Endothelial cell of umbilical vein (primary cell): ENCODE measurements around the gene SCGB1A1.

ENCODE experiments used
- MYC ChIP-seq: IDR thresholded peaks from one replicate; pipeline ENCODE4 v1.6.1; 2011; ENCODE audit warnings: mild to moderate bottlenecking, low read depth, low read length
- POLR2A ChIP-seq: IDR thresholded peaks from 2 replicates; pipeline ENCODE4 v1.6.1; 2012; ENCODE audit warnings: low read depth, mild to moderate bottlenecking, control low read depth, low read length
- TF ChIP-seq, protein P1 (sequence below), 2 donors: IDR thresholded peaks; 1 replicate in 1 of 2; 2 replicates in 1 of 2; pipeline ENCODE4 v1.5.1; 2011; ENCODE audit warnings: low read length in 2 of 2, mild to moderate bottlenecking in 2 of 2, moderate library complexity in 2 of 2, control low read depth in 1 of 2, inconsistent platforms in 1 of 2, low read depth in 1 of 2; ENCODE audit not compliant: insufficient read depth in 1 of 2; ENCODE audit errors: extremely low read depth in 1 of 2

DNA sequence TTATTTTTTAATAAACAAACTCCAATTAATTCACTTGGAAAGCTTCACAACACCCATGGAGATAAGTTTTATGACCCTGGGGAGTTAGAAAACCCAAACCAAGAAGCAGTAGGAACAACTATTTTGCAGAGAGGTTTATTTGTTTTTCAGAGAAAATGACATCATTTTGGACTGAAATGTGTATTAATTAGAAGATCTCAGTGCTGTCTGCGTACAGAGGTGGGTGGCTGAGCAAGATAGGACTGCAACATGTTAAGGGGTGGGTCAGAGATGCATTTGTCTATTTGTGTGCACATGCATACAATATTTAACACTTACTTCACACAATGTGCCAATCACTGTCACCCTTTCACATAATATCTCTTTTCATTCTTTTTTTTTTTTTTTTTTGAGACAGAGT, 1.1 kb downstream of the SCGB1A1 start:
- TF ChIP-seq, protein P1, sequence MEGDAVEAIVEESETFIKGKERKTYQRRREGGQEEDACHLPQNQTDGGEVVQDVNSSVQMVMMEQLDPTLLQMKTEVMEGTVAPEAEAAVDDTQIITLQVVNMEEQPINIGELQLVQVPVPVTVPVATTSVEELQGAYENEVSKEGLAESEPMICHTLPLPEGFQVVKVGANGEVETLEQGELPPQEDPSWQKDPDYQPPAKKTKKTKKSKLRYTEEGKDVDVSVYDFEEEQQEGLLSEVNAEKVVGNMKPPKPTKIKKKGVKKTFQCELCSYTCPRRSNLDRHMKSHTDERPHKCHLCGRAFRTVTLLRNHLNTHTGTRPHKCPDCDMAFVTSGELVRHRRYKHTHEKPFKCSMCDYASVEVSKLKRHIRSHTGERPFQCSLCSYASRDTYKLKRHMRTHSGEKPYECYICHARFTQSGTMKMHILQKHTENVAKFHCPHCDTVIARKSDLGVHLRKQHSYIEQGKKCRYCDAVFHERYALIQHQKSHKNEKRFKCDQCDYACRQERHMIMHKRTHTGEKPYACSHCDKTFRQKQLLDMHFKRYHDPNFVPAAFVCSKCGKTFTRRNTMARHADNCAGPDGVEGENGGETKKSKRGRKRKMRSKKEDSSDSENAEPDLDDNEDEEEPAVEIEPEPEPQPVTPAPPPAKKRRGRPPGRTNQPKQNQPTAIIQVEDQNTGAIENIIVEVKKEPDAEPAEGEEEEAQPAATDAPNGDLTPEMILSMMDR (IDR thresholded peaks at IDR 0.05; ENCODE audit: extremely low read depth in 1 of 2, insufficient read depth in 1 of 2, low read depth in 1 of 2, low read length in 2 of 2) = no peak
- TF ChIP-seq POLR2A (no peak), MYC (no peak)
